HG03097 (cell line): ENCODE results near the gene VRTN.

ENCODE experiments used
- ATAC-seq: cut with Tn5 transposase; IDR thresholded peaks from one replicate; pipeline ENCODE4 v1.9.1; 2021; ENCODE audit not compliant: unreplicated experiment, low FRiP score

The VRTN gene

DNA sequence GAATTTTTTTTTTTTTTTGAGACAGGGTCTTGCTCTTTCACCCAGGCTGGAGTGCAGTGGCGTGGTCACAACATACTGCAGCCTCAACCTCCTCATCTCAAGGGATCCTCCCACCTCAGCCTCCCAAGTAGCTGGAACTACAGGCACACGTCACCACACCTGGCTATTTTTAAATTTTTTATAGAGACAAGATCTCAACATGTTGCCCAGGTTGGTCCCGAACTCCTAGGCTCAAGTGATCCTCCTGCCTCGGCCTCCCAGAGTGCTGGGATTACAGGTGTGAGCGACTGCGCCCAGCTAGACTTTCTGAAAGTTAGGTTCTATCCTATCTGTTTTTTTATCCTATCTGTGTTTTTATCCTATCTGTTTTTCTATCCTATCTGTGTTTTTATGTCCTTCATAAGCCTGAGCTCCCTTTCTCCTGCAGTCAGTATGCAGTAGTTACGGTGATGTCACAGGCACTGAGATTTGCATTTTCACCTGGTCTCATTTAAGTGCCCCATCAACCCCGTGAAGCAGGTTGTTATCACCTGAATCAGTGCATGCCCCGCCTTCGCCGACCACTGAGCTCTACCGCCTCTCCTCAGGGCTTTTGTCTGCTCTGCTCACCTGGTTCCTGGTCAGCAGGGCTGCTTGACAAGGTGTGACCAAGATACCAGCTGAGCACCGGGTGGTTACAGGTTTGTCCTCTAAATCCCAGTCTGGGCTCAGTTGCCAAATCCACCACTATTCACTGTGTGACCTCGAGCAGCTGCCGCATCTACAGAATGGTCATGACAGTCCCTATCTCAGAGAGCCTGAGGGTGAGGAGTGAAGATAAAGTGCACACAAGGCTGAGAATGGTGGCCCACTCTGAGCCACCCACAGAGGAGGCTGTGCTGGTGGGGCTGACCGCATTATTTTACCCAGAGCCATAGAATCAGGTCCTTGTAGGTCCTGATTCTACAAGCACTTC, 44.6 kb downstream of the VRTN start:
- ATAC-seq: no peak

DNA sequence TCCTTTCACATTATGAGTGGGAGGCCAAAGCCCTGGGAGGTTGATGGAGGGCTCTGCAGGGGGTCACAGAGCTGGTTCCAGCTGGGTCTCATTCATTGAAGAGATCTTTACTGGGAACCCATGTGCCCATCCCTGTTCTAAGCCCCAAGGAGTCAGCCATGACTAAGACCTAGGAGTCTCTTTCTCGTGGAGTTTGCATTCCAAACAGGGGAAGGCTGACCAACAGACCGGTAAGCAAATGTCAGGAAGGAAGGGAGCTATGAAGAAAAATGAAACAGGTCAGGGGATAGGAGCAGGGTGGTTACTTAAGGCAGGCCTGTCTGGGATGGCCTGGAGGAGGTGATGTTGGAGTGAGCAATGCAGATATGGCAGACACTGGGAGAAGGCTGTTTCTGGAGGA, 46.3 kb downstream of the VRTN start:
- ATAC-seq: no peak

DNA sequence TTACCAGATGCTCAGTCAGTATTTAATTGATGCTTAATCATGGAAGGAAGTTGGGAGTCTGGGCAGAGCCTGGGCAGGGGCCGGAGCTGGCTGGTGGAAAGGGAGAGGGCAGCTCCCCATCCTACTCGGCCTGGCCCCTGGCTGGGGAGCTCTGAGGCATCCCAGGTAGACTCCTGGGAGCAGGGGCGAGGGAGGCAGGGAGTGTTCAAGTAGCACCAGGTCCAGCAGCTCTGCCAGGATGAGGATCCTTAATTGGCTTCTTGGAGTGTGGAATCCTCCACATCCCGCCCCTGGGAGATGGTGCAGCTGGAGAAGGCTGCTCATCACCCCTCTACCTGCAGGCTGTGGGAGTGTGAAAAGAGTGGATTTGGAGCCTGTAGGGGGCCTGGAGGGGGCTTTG, 46.8 kb downstream of the VRTN start:
- ATAC-seq: no peak

DNA sequence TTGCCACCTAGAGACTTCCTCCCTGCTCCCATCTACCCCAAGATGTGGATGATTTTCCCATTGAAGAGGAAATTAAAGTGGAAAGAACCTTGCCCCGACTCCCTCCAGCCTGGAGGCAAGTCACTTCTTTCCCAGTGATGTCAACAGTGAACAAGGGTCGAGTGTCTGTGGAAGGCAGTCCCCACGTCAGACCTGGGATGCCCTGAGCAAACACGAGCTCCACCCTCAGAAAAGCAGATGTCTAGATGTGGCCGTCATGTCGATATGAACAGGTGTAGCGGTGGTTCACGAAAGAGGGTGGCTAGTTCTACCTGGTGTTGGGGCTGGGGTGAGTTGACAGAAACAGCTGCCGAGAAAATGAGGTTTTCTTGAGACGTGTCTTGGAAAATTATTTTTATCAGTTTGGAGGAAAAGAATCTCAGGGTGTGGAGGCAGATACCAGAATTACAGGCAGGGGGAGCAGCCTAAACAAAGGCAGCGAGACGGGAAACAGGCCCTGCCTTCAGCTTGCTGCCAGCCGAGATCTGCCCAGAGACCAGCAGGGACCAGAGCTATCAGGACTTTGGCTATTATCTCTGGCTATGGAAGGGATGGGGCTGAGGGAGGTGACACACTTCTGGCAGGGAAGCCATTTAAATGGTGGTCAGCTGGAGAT, 51.9 kb downstream of the VRTN start:
- ATAC-seq: no peak

DNA sequence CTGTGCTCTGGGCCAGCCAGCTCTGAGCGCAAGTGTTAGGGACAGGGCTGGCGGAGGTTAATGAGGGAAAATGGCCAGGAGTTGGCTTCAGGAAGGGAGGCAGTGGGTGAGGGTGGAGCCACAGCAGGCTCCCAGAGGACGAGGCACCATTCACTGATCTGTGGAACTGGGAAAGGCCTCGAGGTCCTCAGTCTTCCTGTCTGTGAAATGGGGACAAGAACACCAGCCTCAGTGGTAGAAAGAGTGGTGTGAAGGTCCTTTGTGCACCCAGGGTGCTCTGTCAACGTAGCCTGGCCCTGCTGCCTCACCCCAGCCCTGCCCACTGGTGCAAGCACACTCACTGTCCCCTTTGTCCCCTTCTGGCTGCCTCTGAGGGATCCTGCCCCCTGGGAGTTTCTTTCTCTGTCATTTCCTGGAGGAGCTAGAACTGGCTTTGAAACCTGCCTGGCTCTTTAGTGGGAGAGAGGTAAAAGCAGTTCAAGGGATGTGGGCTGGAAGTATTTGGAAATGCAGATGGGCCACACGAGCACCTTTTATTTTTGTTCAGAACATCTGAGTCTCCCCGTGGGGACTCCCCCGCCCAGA, 52.7 kb downstream of the VRTN start:
- ATAC-seq: no peak

DNA sequence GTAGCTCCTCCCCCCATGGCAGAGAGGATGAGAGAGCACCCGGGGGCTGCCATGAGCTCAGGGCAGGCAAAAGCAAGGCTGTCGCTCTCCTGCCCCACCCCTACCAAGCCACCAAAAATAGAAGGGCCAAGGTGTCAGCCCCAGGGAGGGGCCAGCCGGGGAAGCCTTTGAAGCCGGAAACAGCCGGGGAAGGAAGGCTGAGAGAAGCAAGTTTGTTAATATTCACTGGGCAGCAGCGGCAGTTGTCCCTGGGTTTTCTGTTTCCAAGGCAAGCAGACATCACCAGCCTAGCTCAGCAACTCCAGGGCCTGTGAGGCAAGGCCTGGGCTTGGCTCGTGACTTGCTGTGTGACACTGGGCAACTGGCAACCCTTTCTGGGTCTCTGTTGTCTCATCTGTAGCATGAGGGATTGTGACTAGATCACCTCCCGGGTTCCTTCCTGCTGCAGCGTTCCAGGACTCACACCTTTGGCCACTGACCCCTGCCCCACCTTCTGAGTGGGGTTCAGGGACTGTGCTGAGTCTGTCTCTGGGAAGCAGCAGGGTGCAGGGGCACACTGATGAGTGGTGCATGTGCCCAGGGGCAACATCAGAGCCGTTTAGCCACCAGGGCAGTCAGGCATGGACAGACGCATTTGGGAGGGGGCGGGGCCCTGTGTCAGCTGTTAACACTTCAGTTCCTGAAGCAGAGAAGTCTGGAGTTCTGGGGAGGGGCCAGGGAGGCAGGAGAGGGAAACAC, 53.4 kb downstream of the VRTN start:
- peak; percentile 49 for ATAC-seq

DNA sequence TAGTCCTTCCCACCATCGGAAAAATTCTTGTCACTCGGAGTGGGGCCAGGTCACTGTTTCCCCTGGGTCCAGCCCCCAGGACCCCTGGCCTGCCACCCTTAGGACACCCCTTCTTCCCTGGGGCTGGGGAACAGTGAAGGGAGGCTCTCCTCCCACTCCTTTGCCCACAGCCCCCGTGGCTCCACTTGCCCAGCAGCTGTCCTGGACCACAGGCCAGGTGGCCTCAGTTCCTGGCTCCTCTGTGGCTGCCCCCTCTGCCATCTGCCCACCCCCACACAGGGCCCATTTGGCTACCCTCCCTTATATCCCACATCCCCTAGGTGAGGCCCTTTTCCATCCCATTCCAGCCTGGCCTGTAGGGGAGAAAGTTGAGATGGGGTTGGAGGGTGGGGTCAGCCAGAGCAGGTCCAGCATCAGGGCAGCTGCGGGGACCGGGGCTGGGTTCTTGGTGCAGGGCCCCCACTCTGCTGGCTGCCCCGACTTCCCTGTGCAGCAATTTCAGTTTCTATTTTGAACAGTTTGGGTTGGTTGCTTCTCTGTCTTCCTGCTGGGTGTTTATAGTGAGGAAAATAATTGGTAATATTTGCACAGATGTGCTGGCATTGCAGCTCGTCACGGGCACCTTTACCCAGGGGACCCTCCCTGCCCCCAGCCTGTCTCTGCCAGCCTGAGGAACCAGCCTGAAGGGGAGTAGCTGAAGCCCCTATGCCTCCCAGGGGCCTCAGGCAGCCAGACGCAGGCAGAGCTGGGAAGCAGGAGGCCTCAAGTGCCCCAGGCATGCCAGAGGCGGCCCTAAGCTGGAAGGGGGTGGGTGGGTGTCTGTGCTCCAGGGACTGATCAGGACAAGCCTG, 54.4 kb downstream of the VRTN start:
- no peak for ATAC-seq

DNA sequence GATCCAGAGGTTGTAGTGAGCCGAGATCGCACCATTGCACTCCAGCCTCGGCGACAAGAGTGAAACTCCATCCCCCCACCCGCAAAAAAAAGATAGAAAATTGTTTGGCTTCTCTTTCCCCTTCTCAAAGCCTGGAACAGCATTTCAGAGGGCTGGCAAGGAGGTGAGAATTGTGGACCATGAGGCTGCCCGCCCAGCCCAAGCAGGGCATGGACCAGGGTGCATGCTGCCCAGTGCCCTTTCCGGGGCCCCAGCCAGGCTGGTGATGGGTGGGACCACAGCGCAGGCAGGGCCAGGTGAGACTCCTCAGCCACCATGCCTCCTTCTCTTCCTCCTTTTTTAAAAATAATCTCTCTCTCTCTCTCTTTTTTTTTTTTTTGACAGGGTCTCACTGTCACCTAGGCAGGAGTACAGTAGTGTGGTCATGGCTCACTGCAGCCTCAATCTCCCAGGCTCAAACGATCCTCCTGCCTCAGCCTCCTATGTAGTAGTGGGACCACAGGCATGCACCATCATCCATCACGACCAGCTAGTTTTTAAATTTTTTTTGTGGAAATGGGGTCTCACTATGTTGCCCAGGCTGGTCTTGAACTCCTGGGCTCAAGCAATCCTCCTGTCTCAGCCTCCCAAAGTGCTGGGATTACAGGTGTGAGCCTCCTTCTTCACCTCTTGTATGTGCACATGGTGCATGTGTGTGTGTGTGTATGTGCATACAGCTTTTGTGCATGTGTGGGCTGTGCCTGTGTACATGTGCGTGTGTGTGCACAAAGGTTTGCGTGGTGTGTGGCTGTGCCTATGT, 55.5 kb downstream of the VRTN start:
- no peak for ATAC-seq

DNA sequence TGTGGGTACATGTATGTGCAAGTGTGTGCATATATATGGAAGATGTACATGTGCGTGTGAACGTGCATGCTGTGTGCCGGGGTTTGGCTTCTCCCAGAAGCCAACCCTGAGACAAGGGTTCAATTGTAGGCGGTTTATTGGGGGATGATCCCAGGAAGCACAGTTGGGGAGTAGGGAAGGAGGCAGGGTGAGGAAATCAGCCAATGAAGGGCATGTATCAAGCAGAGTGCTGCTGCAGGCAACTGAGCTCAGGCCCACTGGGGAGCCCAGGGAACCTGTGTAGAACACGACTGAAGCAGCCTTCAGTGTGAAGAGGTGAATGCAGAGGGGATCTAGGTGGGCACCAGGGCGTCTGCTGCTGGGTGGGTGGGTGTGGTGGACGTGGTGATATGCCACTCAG, 56.2 kb downstream of the VRTN start:
- ATAC-seq: no peak

DNA sequence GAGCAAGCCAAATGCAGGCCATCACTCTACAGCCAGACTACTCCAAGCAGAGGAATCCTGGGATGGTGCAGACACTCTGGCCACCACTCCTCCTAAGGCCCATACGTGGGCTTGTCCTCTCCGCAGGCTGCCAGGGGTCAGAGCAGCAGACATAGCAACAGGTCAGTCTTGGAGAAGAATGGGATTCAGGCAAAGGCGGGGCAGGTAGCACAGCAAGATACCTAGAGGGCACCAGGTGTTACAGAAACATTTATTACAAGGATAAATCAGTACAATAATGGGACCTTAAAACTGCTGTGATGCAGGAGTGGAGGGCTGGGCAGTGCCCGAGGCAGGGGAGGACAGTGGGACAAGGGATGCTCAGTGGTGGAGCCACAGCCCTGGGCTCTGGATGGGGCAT, 57.4 kb downstream of the VRTN start:
- no peak for ATAC-seq

DNA sequence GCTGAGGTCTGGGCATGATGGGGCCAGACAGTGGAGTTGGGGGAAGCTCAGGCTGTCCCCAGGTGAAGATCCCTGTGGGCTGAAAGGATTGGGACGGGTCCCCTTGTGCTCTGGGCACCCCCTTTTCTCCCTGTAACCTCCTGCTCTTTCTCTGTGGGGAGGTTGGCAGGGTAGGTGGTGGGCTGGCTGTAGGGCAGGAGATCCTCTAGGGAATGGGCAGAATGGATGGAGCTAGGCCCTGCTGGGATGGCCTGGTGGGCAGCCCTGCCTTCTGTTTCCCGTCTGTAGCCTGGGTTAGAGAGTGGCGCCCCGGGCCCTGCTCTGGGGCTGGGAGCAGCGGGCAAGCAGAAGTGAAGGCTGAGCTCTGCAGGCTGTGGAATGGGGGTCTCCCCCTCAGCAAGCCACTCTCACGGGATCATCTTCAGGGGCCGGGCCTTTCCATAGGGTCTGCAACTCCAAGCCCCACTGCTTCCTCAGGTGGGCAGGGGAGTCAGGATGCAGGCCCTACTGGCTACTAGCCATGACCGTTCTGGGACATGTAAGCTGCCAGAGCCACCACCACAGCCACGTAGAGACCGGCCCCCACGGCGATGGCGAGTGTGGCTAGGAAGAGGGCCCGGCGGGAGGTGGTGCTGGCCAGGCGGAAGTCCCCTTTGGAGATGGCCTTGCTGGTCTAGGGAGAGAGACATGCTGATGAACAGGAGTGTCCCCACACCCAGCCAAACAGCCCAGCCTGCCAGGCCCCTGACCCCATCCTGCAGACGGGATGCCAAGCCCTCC, 58.9 kb downstream of the VRTN start:
- ATAC-seq: no peak

DNA sequence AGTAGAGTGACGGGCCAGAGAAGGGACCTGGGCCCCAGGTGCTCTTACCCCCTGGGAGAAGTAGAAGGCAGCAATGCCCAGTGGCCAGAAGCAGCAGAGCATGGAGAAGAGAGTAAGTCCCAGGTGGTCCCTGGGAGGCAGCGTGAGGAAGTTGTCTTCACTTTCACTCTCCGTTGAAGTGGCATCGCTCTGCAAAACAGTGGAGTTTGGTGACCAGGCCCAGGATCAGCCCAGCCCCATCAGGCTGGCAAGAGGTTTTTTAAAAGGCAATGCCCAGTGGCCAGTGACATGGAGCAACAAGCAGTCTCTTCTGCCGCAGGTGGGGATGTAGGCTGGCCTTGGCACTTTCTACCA, 59.5 kb downstream of the VRTN start:
- no peak for ATAC-seq

DNA sequence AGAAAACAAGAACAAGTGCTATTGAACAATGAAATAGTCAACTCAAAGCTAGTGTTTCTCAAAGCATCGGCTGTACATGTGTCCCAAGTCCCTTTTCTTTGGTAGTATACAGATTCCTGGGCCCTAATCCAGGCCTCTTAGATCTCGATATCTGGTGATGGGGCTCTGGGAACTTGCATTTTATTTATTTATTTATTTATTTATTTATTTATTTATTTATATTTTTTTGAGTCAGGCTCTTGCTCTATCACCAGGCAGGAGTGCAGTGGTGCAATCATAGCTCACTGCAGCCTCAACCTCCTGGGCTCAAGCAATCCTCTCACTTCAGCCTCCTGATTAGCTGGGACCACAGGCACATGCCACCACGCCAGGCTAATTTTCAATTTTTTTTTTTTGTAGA, 60.6 kb downstream of the VRTN start:
- no peak for ATAC-seq

DNA sequence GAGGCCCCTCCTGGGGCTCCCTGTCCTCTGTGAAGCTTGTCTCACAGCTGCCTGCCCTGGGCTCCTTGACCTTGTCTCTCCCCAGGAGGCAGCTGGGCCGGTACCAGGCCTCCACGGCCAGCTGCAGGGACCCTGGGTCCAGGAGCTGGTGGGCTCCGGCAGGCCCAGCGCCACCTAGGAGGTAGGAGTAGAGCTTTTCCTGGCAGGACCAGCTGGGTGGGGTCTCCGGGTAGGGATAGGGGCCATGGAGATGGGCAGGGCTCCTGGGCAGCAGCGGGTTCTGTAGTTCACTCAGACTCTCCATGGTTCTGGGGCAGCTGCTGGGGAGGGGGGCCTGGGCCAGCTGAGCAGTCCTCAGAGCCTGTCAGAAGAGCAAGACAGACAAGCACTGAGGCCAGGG, 61.2 kb downstream of the VRTN start:
- ATAC-seq: no peak
